Smooth muscle cell (in vitro differentiated cells): ENCODE data around the gene KIAA0513. TPM values are rescaled to one million over a fixed set of nuclear protein-coding genes. Genes with fewer than 3 reads are reported as not detected.

ENCODE experiments used
- DNase-seq: peaks from one replicate; lab custom pipeline; 2025; ENCODE audit not compliant: unreplicated experiment; lab: John Stamatoyannopoulos, UW
- H2AFZ ChIP-seq: fragments of 200-600 bp; sonication (generic); 2 replicates; pipeline ENCODE4 v1.6.0; 2016; ENCODE audit warnings: antibody characterized with exemption, low read depth, mild to moderate bottlenecking
- H3F3A ChIP-seq: fragments of 200-600 bp; sonication (generic); 2 replicates; pipeline ENCODE4 v1.6.0; 2017; ENCODE audit warnings: antibody characterized with exemption, low read depth
- H3K27ac ChIP-seq: fragments of 200-600 bp; sonication (generic); 2 replicates; pipeline ENCODE4 v1.5.1; 2016; ENCODE audit warnings: low read depth, mild to moderate bottlenecking
- H3K27me3 ChIP-seq: fragments of 200-600 bp; sonication (generic); 2 replicates; pipeline ENCODE4 v1.6.1; 2016; ENCODE audit warnings: low read depth, mild to moderate bottlenecking
- H3K36me3 ChIP-seq: fragments of 200-600 bp; sonication (generic); 2 replicates; pipeline ENCODE4 v1.5.1; 2016; ENCODE audit warnings: low read depth
- H3K4me1 ChIP-seq: fragments of 200-600 bp; sonication (generic); 2 replicates; pipeline ENCODE4 v1.5.1; 2016; ENCODE audit warnings: low read depth
- H3K4me2 ChIP-seq: fragments of 200-600 bp; sonication (generic); 2 replicates; pipeline ENCODE4 v1.6.0; 2016; ENCODE audit warnings: mild to moderate bottlenecking
- H3K4me3 ChIP-seq: fragments of 200-600 bp; sonication (generic); 2 replicates; pipeline ENCODE4 v1.5.1; 2016; ENCODE audit warnings: mild to moderate bottlenecking
- H3K79me2 ChIP-seq: fragments of 200-600 bp; sonication (generic); 2 replicates; pipeline ENCODE4 v1.6.0; 2016; ENCODE audit warnings: low read depth, mild to moderate bottlenecking
- H3K9ac ChIP-seq: fragments of 200-600 bp; sonication (generic); 2 replicates; pipeline ENCODE4 v1.6.0; 2016; ENCODE audit warnings: low read depth
- H3K9me3 ChIP-seq: fragments of 200-600 bp; sonication (generic); replicated peaks from 2 replicates; pipeline ENCODE4 v1.5.1; 2016; ENCODE audit warnings: low read depth
- H4K20me1 ChIP-seq: fragments of 200-600 bp; sonication (generic); 2 replicates; pipeline ENCODE4 v1.6.0; 2016; ENCODE audit warnings: low read depth
- CTCF ChIP-seq: fragments of 200-600 bp; sonication (generic); IDR thresholded peaks from 2 replicates; pipeline ENCODE4 v1.5.1; 2017; ENCODE audit warnings: borderline replicate concordance, mild to moderate bottlenecking, antibody characterized with exemption; ENCODE audit not compliant: insufficient read depth, poor library complexity, severe bottlenecking
- WGBS: methylation state at CpG from one replicate; pipeline ENCODE4 v1.1.7; 2016; ENCODE audit warnings: low lambda C conversion rate; 5-methylcytosine and 5-hydroxymethylcytosine counted together
- polyA plus RNA-seq: library from polyadenylated mRNA; unstranded; fragments of >200 nt; fragmentation: Nextera tagmentation; extraction: Ambion mirVana; gene quantifications from 2 replicates; pipeline ENCODE4 v1.2.1, GENCODE V29; 2016
- total RNA-seq: library from RNA; depleted of rRNA; stranded (reverse); fragments of >200 nt; gene quantifications from 2 replicates; pipeline ENCODE4 v1.2.3, GENCODE V29; 2014

KIAA0513 gene
- total and polyA plus RNA-seq, 2 experiments from 2014 or later, result 3.2 to 3.3 TPM

DNA sequence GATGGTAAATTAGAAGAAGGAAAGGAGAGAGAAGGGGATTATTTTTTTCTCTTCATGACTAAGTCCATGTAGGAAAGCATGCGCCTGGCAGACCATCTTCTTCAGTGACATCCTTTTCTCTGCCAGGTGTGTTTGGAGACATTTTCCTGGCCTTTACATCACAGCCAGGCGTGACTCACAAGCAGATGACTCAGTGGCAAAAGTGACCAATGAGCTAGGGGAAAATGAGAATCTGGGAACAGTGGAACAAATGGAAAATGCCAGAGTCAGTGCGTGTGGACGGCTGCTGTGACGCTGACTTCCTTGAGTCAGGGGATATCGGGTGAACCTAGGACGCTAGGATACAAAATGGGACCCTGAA is 9.4 kb downstream of the KIAA0513 start:
- H3K79me2 ChIP-seq, result no peaks in the 10 kb centered on the region
- H3K4me2 ChIP-seq, result no peak overlapping the region

DNA sequence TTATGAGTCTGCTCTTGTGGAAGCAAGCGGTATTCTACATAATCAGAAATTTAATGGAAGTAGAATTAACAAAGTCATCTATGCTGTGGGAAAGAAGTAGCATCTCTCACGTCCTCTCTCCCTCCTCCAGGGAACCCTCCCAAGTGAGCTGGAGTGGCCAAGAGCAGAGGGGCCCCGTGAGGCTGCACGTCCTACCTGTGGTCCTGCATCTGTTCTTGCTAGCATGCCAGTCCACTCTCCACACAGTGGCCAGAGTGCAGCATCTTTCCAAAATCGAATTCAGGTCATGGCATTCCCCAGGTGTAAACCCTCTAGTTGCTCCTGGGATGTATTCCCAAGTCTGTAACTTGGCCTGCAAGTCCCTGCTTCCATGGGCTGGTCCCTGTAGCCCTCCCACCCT is 10.1 kb downstream of the KIAA0513 start:
- DNase-seq, result no peak
- no peak for TF ChIP-seq CTCF
- 91% methylated on average over 5 of the region's 5 CpGs for WGBS
- H3K9ac ChIP-seq, result no peak overlapping the region
- no peaks in the 10 kb centered on the region for H3K36me3 ChIP-seq
- H3K4me2 ChIP-seq, result no peak overlapping the region
- no peaks in the 10 kb centered on the region for H3F3A ChIP-seq
- H4K20me1 ChIP-seq, result peaks cover 8% of the 10 kb centered on the region
- no peaks in the 10 kb centered on the region for H3K4me1 ChIP-seq
- no peaks in the 10 kb centered on the region for H3K9me3 ChIP-seq
- H2AFZ ChIP-seq, result no peak overlapping the region
- no peak overlapping the region for H3K4me3 ChIP-seq
- no peaks in the 10 kb centered on the region for H3K27me3 ChIP-seq
- no peaks in the 10 kb centered on the region for H3K79me2 ChIP-seq
- peak overlapping the region; percentile 39 for H3K27ac ChIP-seq

More for the DNA sequence above, 9.4 kb downstream of the KIAA0513 start:
- no peaks in the 10 kb centered on the region for H3K9me3 ChIP-seq
- no peaks in the 10 kb centered on the region for H3F3A ChIP-seq
- 54% methylated on average over 7 of the region's 7 CpGs for WGBS
- H3K9ac ChIP-seq, result no peak overlapping the region
- no peak for DNase-seq
- H3K36me3 ChIP-seq, result no peaks in the 10 kb centered on the region
- peak overlapping the region; percentile 39 for H3K27ac ChIP-seq
- H3K4me3 ChIP-seq, result no peak overlapping the region
- H4K20me1 ChIP-seq, result peaks cover 4% of the 10 kb centered on the region
- H3K27me3 ChIP-seq, result no peaks in the 10 kb centered on the region
- TF ChIP-seq CTCF, result no peak
- no peak overlapping the region for H2AFZ ChIP-seq
- H3K4me1 ChIP-seq, result no peaks in the 10 kb centered on the region

DNA sequence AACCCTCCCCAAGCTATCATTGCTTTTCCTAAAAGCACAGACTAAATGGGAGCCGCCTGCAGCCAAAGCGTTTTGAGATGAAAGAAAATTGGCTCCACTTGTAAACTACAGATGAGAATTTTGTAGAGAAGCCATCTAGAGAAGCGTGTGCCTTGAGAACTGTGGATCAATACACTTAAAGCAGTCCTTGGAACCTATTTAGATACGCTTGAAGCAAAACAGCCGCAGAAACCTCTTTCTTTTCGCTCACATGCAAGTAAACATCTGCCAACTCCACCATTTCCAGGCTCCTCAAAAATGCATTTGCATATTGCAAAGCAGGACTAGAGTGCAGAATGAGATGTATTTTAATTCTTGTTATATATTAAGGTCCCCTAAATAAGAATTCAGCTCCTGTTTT is 13.1 kb downstream of the KIAA0513 start:
- no peaks in the 10 kb centered on the region for H3K9me3 ChIP-seq
- H3K4me1 ChIP-seq, result no peaks in the 10 kb centered on the region
- H3K4me2 ChIP-seq, result no peak overlapping the region
- no peak overlapping the region for H3K9ac ChIP-seq
- no peaks in the 10 kb centered on the region for H3K27me3 ChIP-seq
- H3K4me3 ChIP-seq, result no peak overlapping the region
- H3K27ac ChIP-seq, result no peak overlapping the region
- peaks cover 10% of the 10 kb centered on the region for H4K20me1 ChIP-seq
- no peaks in the 10 kb centered on the region for H3K36me3 ChIP-seq
- no peak overlapping the region for H2AFZ ChIP-seq
- WGBS, result 88% methylated on average over 6 of the region's 6 CpGs
- no peak for TF ChIP-seq CTCF
- DNase-seq, result no peak
- H3F3A ChIP-seq, result no peaks in the 10 kb centered on the region
- H3K79me2 ChIP-seq, result no peaks in the 10 kb centered on the region
